Right lobe of liver (tissue), 6 donors: ENCODE measurements around the gene GNB4. TPM values are rescaled to one million over a fixed set of nuclear protein-coding genes. Genes with fewer than 3 reads are reported as not detected.

Source experiments
- ATAC-seq, 4 donors: fragments of 200-7000 bp; cut with Tn5 transposase; one replicate each; pipeline ENCODE4 v1.9.1; 2020; ENCODE audit warnings: mild to moderate bottlenecking in 4 of 4, moderate library complexity in 4 of 4
- DNase-seq, 3 donors: peaks; one replicate each; pipeline ENCODE4 v3.0.0-alpha.2; 2020
- H3K27ac ChIP-seq, 3 donors: fragments of 200-600 bp; one replicate each; pipeline ENCODE4 v1.8.0; 2022
- H3K27me3 ChIP-seq, 2 donors: fragments of 200-600 bp; one replicate each; pipeline ENCODE4 v1.8.0; 2022
- H3K36me3 ChIP-seq, 4 donors: fragments of 200-600 bp; sonication (generic) in 1 of 4; one replicate each; pipeline versions ENCODE4 v1.5.1 to v1.8.0; 2017 to 2022; ENCODE audit warnings: control low read depth in 1 of 4
- H3K4me1 ChIP-seq, 4 donors: fragments of 200-600 bp; sonication (generic) in 1 of 4; one replicate each; pipeline versions ENCODE4 v1.5.1 to v1.8.0; 2017 to 2022; ENCODE audit warnings: control low read depth in 1 of 4
- H3K4me3 ChIP-seq, 3 donors: fragments of 200-600 bp; one replicate each; pipeline ENCODE4 v1.8.0; 2022
- H3K9me3 ChIP-seq, 4 donors: fragments of 200-600 bp; sonication (generic) in 1 of 4; one replicate each; pipeline versions ENCODE4 v1.5.1 to v1.8.0; 2017 to 2022; ENCODE audit warnings: control low read depth in 1 of 4
- CTCF ChIP-seq, 4 donors: fragments of 200-600 bp in 3 of 4; fragments of 450-650 bp in 1 of 4; IDR thresholded peaks; one replicate each; pipeline versions ENCODE4 v1.5.1 to v1.8.0; 2016 to 2022; ENCODE audit warnings: antibody characterized with exemption in 4 of 4, mild to moderate bottlenecking in 2 of 4
- POLR2A ChIP-seq: fragments of 450-650 bp; IDR thresholded peaks from one replicate; pipeline ENCODE4 v1.6.1; 2017; ENCODE audit warnings: antibody characterized with exemption, mild to moderate bottlenecking
- WGBS: methylation state at CpG from one replicate; pipeline ENCODE4 v1.1.6; 2018; ENCODE audit warnings: low coverage, low lambda C conversion rate; ENCODE audit not compliant: insufficient coverage; ENCODE audit errors: missing lambda C conversion rate; 5-methylcytosine and 5-hydroxymethylcytosine counted together
- intact Hi-C, 2 donors: fragments of 100-400 bp; cut with DNase I; formaldehyde crosslinking; loops; one replicate each; pipeline versions ENCODE4 v1.11.2 to v1.14.1; 2022
- total RNA-seq, 6 experiments: library from RNA; depleted of rRNA in 2 of 6; stranded (reverse); fragments of >200 nt in 2 of 6; fragmentation: NEBNext Ultra II Directional in 3 of 6; extraction: Animal tissue kit (Norgen Biotek cat#: 25700) in 3 of 6; gene quantifications; one replicate each; pipeline versions ENCODE4 v1.1.0 to v1.2.4, GENCODE V29; 2016 to 2023
- donor health status: DM: no; HTN: yes; CAD: no.
- donor health status: DM: no; HTN: no; CAD: no.
- donor health status: DM: no; HTN: no; CAD: no.
- donor health status: DM: no; HTN: yes; CAD: no.
- donor health status: DM: no; HTN: yes; CAD: no.

Gene GNB4
- total RNA-seq, 6 experiments from 2014 or later = 2.9 to 9.5 (median 5.2) TPM

- no peak overlapping the region for H3K4me3 ChIP-seq
- intact Hi-C loops = no loop called here
- no peaks in the 10 kb centered on the region for H3K36me3 ChIP-seq
- H3K27ac ChIP-seq = no peak overlapping the region
- TF ChIP-seq POLR2A = no peak
- no peak for TF ChIP-seq CTCF (IDR thresholded peaks at IDR 0.05)
- DNase-seq (no peak), ATAC-seq (no peak)
- WGBS = 90% methylated on average over 2 of the region's 2 CpGs
- H3K4me1 ChIP-seq = no peaks in the 10 kb centered on the region
- no peaks in the 10 kb centered on the region for H3K27me3 ChIP-seq
- H3K9me3 ChIP-seq = no peaks in the 10 kb centered on the region
Observed at GRCh38 chr3:179410331-179410730, 40.9 kb downstream of the GNB4 start.

- Histone ChIP-seq H3K27ac (no peak overlapping the region), H3K4me3 (no peak overlapping the region), H3K9me3 (no peaks in the 10 kb centered on the region), H3K36me3 (peaks cover 0 to 6% (median 0%) of the 10 kb centered on the region in 4 donors), H3K4me1 (no peaks in the 10 kb centered on the region), H3K27me3 (no peaks in the 10 kb centered on the region)
- no peak for ATAC-seq
- 94% methylated on average over 2 of the region's 2 CpGs for WGBS
- DNase-seq = no peak
- TF ChIP-seq CTCF (IDR thresholded peaks at IDR 0.05) (no peak), POLR2A (no peak)
- intact Hi-C loops = no loop called here
Observed at GRCh38 chr3:179404307-179404706, 47.0 kb downstream of the GNB4 start.

GRCh38 chr3:179402963-179403362 lies 48.3 kb downstream of the GNB4 start:
- Histone ChIP-seq H3K27ac (no peak overlapping the region), H3K4me1 (no peaks in the 10 kb centered on the region), H3K36me3 (peaks cover 0 to 6% (median 0%) of the 10 kb centered on the region in 4 donors), H3K4me3 (no peak overlapping the region), H3K9me3 (no peaks in the 10 kb centered on the region), H3K27me3 (no peaks in the 10 kb centered on the region)
- ATAC-seq (no peak), DNase-seq (no peak)
- intact Hi-C loops = no loop called here
- WGBS = 67% methylated on average over 5 of the region's 5 CpGs
- TF ChIP-seq POLR2A (no peak), CTCF (IDR thresholded peaks at IDR 0.05) (no peak)

- Histone ChIP-seq H3K4me1 (no peaks in the 10 kb centered on the region), H3K36me3 (peaks cover 0 to 6% (median 0%) of the 10 kb centered on the region in 4 donors), H3K4me3 (no peak overlapping the region), H3K9me3 (no peaks in the 10 kb centered on the region), H3K27ac (no peak overlapping the region), H3K27me3 (no peaks in the 10 kb centered on the region)
- intact Hi-C loops = no loop called here
- DNase-seq = no peak
- ATAC-seq = no peak
- WGBS = 87% methylated on average over 3 of the region's 3 CpGs
- TF ChIP-seq CTCF (IDR thresholded peaks at IDR 0.05) (no peak), POLR2A (no peak)
Observed at GRCh38 chr3:179401561-179401960, 49.7 kb downstream of the GNB4 start.
